Activated naive CD4-positive, alpha-beta T cell (primary cell): ENCODE data around the gene FREM2.

Experiments
- DNase-seq, 4 experiments: peaks; one replicate each; lab custom pipeline; 2025; lab: John Stamatoyannopoulos, UW

The FREM2 gene

GRCh38 chr13:38758277-38758676 is 71.4 kb downstream of the FREM2 start:
- DNase-seq: no peak

- DNase-seq: no peak
Observed at GRCh38 chr13:38759390-38759789, 72.5 kb downstream of the FREM2 start.

- DNase-seq: no peak
Observed at GRCh38 chr13:38763446-38764381, 76.8 kb downstream of the FREM2 start.

- no peak for DNase-seq
Observed at GRCh38 chr13:38766799-38767198, 79.9 kb downstream of the FREM2 start.

- no peak for DNase-seq
Observed at GRCh38 chr13:38767506-38768265, 80.8 kb downstream of the FREM2 start.

GRCh38 chr13:38769526-38769925 is 82.6 kb downstream of the FREM2 start:
- DNase-seq: no peak

- no peak for DNase-seq
Observed at GRCh38 chr13:38775085-38775484, 88.2 kb downstream of the FREM2 start.

GRCh38 chr13:38777347-38778119 is 90.7 kb downstream of the FREM2 start:
- DNase-seq: no peak

GRCh38 chr13:38781539-38781938 is 94.7 kb downstream of the FREM2 start:
- DNase-seq: no peak

- no peak for DNase-seq
Observed at GRCh38 chr13:38784036-38784880, 97.4 kb downstream of the FREM2 start.

- no peak for DNase-seq
Observed at GRCh38 chr13:38785042-38785441, 98.2 kb downstream of the FREM2 start.

GRCh38 chr13:38785490-38785889 is 98.6 kb downstream of the FREM2 start:
- DNase-seq: no peak

- DNase-seq: no peak
Observed at GRCh38 chr13:38787550-38787949, 100.7 kb downstream of the FREM2 start.

GRCh38 chr13:38796890-38797289 is 110.0 kb downstream of the FREM2 start:
- no peak for DNase-seq

GRCh38 chr13:38803531-38803930 is 116.7 kb downstream of the FREM2 start:
- DNase-seq: no peak

GRCh38 chr13:38804061-38804460 is 117.2 kb downstream of the FREM2 start:
- DNase-seq: no peak

GRCh38 chr13:38804536-38804935 is 117.7 kb downstream of the FREM2 start:
- no peak for DNase-seq

GRCh38 chr13:38814331-38814730 is 127.5 kb downstream of the FREM2 start:
- no peak for DNase-seq

GRCh38 chr13:38819053-38819452 is 132.2 kb downstream of the FREM2 start:
- no peak for DNase-seq

- no peak for DNase-seq
Observed at GRCh38 chr13:38819596-38819995, 132.7 kb downstream of the FREM2 start.

- no peak for DNase-seq
Observed at GRCh38 chr13:38821770-38822551, 135.1 kb downstream of the FREM2 start.
